GM18505 (cell line): ENCODE results near the gene DDR1.
"Not testable (repeated sequence)": the region's sequence is repeated elsewhere in the genome, so short reads cannot be mapped to it uniquely, and the experiment has no call there.

Experiments
- ATAC-seq: cut with Tn5 transposase; IDR thresholded peaks from one replicate; pipeline ENCODE4 v1.9.1; 2021; ENCODE audit not compliant: unreplicated experiment
- POLR2A ChIP-seq: IDR thresholded peaks from 4 replicates; pipeline ENCODE4 v1.6.1; 2011; ENCODE audit warnings: borderline replicate concordance; ENCODE audit not compliant: insufficient read depth, insufficient read length; ENCODE audit errors: extremely low read depth

DDR1 gene

DNA sequence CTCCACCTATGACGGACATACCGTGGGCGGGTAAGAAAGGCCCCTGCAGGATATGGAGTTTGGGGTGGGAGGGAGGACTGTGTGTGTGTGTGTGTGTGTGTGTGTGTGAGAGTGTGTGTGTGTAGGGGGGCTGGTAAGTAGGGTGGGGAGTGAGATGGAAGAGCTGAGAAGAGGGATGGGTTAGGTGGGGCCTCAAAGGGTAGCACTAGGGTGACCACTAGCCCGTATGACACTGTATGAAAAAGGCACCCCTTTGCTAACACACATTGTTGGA, 7.1 kb downstream of the DDR1 start:
- ATAC-seq, result no peak
- TF ChIP-seq POLR2A, result no peak

DNA sequence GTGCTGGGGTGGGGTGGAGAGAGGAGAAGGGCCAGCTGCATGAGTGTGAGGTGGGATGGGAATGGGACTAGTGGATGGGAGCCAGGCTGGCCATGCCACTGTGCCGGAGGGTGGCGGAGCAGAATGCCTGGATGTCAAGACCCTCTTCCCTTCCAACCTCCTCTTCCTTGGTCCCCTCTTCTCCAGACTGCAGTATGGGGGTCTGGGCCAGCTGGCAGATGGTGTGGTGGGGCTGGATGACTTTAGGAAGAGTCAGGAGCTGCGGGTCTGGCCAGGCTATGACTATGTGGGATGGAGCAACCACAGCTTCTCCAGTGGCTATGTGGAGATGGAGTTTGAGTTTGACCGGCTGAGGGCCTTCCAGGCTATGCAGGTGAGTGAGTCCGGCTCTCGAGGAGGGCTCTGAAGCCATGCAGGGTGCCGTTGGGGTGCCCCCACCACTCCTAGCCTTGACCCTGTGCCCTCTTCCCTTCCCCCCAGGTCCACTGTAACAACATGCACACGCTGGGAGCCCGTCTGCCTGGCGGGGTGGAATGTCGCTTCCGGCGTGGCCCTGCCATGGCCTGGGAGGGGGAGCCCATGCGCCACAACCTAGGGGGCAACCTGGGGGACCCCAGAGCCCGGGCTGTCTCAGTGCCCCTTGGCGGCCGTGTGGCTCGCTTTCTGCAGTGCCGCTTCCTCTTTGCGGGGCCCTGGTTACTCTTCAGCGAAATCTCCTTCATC, 7.7 kb downstream of the DDR1 start:
- ATAC-seq, result no peak
- no peak for TF ChIP-seq POLR2A

DNA sequence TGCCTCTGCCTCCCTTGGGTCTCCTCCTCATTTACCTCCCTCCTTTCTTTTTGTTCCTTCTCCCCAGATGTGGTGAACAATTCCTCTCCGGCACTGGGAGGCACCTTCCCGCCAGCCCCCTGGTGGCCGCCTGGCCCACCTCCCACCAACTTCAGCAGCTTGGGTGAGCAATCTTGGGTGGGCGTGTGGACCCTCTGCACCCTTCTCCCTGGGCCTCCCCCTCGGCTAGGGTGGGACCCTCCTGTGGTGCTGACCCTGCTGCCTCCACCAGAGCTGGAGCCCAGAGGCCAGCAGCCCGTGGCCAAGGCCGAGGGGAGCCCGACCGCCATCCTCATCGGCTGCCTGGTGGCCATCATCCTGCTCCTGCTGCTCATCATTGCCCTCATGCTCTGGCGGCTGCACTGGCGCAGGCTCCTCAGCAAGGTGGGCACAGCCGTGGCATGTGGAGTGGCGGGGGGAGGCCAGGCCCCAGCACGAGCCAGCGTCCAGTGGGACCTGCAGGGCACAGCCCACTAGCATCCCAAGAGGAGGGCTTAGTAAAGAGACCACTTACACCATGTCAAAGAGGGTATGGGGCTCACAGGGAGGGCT, 8.8 kb downstream of the DDR1 start:
- no peak for TF ChIP-seq POLR2A

DNA sequence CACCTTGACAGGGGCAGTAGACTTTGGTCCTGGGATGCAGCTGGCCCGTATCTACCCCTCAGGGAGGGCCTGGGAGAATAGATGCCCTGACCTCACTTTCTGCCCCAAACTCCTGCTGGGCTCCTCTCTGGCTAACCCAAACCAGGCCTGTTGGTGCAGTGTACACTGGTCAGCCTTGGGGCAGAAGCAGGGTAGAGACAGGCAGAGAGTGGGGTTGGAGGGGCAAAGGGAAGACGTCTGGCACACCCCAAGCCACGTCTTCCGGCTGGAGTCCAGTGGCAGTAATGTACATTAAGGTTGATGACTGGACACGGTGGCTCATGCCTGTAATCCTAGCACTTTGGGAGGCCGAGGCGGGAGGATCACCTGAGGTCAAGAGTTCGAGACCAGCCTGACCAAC, 9.3 kb downstream of the DDR1 start:
- no peak for ATAC-seq
- TF ChIP-seq POLR2A, result no peak

More for the DNA sequence above, 8.8 kb downstream of the DDR1 start:
- no peak for ATAC-seq

DNA sequence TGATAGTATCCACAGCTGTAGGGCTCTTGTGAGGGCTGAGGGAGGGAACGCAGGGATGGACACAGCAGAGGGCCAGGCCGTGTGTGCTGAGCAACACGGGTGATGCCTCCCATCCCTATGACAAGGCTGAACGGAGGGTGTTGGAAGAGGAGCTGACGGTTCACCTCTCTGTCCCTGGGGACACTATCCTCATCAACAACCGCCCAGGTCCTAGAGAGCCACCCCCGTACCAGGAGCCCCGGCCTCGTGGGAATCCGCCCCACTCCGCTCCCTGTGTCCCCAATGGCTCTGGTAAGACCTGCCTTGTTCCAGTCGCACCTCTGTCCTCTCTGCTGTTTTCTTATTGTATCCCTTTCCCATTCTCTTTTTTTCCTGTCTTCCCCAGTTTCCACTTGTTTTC, 10.1 kb downstream of the DDR1 start:
- no peak for TF ChIP-seq POLR2A
- ATAC-seq, result no peak

DNA sequence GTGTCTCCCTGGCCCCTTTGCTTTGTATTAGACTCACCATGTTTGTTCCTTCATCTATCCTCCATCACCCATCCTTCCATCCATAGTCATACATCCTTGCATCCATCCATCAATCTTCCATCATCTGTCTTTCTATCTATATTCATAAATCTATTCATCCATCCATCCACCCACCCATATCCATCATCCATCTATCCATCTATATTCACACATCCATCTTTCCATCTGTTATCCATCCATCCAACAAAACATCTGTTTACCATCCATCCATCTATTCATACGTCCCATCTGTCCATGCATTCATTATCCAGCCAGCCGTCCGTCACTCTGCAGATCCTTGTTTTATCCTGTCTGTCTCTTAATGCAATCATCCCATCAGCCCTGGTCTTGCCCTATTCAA, 10.6 kb downstream of the DDR1 start:
- TF ChIP-seq POLR2A, result no peak
- ATAC-seq, result no peak

DNA sequence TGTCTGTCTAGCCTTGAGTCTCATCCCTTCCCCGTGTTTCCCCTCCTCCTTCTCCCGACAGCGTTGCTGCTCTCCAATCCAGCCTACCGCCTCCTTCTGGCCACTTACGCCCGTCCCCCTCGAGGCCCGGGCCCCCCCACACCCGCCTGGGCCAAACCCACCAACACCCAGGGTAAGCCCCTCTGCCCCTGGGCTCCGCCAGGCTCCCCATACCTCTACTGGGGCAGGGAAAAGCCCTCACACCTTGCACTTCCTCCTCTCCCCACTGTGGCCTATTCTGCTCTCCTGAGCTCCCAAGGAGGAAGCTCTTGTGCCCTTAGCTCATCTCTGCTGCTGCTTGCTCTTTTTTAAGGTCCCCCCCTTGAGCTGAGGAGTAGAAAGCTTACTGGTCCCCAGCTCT, 11.0 kb downstream of the DDR1 start:
- no peak for TF ChIP-seq POLR2A
- no peak for ATAC-seq

DNA sequence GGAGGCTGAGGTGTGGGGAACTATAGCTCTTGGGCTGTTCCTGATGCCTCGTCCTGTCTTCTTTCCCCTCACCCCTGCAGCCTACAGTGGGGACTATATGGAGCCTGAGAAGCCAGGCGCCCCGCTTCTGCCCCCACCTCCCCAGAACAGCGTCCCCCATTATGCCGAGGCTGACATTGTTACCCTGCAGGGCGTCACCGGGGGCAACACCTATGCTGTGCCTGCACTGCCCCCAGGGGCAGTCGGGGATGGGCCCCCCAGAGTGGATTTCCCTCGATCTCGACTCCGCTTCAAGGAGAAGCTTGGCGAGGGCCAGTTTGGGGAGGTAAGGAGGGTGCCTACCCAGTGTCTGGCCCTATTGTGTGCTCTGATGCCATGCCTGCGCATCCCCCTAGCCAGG, 12.2 kb downstream of the DDR1 start:
- TF ChIP-seq POLR2A, result no peak
- no peak for ATAC-seq

DNA sequence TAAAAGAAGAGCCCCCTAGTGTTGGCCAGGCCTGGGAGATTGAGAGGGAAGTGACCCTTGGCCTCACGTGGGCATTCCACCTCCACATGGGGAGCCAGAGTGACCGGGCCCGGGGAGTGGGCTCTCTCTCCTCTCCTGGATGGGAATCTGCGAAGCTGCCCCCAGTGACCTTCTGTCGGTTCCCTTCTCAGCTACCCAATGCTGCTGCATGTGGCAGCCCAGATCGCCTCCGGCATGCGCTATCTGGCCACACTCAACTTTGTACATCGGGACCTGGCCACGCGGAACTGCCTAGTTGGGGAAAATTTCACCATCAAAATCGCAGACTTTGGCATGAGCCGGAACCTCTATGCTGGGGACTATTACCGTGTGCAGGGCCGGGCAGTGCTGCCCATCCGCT, 13.6 kb downstream of the DDR1 start:
- ATAC-seq, result no peak
- no peak for TF ChIP-seq POLR2A

DNA sequence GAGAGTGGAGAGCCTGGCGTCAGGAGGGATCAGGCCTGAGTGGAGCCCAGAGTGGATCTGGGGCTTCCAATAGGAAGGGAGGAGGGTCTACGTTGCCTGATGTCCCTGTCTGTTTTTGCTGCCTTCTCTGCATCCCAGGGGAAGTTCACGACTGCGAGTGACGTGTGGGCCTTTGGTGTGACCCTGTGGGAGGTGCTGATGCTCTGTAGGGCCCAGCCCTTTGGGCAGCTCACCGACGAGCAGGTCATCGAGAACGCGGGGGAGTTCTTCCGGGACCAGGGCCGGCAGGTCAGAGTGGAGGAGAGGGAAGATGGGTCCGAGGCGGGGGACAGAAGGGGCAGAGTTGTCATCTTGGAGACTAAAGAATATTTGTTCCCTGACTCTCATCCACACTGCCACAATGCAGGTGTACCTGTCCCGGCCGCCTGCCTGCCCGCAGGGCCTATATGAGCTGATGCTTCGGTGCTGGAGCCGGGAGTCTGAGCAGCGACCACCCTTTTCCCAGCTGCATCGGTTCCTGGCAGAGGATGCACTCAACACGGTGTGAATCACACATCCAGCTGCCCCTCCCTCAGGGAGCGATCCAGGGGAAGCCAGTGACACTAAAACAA, 14.5 kb downstream of the DDR1 start:
- no peak for ATAC-seq
- no peak for TF ChIP-seq POLR2A

DNA sequence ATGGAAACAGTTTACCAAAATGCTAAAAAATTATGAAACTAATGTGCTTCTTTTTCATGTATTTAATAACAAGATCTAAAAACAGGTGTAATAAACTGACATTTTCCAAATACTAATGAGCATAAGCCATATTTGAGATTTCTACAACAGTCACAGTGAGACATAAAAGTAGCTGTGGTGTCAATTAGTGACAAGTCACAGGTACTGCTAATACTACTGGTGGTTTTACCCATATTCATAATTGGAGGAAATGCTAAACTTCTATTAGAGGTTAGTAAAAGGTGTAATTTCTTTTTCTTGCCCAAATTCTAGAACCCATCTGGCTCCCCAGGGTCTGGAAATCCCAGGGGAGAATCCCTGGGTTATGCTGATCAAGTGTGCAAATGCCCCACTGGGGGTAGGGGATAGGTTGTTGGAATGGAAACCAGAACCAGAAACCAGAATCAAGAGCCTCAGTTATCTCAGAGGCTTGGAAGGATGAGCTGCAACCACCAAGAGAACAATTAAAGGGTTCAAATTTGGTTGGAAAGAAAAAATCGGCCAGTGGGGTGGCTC, 16.6 kb downstream of the DDR1 start:
- TF ChIP-seq POLR2A, result no peak
- no peak for ATAC-seq

DNA sequence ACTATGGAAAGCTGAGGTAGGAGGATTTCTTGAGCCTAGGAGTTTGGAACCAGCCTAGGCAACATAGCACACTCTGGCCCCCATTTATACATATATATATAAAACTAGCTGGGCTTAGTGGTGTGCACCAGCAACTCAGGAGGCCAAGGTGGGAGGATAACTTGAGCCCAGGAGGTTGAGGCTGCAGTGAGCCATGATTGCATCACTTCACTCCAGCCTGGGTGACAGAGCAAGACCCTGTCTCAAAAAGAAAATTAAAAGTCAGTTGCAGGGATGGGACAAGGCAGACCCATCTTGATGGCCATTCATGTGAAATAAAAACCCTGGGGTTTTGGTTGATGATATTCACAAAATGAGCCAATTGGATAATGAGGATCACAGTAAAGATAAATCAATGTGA, 17.1 kb downstream of the DDR1 start:
- no peak for TF ChIP-seq POLR2A

DNA sequence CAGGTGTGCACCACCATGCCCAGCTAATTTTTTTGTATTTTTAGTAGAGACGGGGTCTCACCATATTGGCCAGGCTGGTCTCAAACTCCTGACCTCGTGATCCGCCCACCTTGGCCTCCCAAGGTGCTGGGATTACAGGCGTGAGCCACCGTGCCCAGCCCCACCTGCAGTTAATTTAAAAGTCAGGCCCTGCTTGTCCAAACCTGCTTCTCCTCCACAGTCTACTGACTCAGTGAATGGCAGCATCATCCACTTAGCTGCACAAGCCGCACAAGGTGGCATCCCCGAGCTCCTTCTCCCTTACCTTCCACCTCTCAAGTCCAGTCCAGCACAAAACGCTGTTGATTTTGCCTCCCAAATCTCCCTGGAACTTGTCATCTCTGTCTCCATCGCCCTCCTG, 17.9 kb downstream of the DDR1 start:
- not testable (repeated sequence) for ATAC-seq

More for the DNA sequence above, 17.1 kb downstream of the DDR1 start:
- no peak for ATAC-seq

DNA sequence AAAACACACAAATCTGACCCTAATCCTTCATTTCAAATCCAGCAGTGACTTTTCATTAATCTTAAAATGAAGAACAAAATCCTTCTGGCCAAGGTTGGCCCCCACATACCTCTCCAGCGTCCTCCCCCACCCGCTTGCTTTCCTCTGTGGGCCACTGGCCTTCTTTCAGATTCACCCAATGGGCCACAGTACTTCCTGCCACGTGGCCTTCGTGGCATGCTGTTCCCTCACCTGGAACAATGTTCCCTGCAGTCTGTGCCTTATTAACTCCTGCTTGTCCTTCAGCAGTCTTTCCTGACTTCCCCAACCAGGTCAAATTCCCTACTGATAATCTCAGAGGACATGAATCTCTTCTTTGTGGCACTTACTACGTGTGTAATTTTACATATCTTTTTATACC, 18.4 kb downstream of the DDR1 start:
- ATAC-seq, result no peak
- TF ChIP-seq POLR2A, result no peak
